OCI-LY1 (cell line): ENCODE results near the gene DLG5.

Experiments used
- CTCF ChIP-seq: fragments of 200-600 bp; sonication (generic), shearing (Covaris generic); IDR thresholded peaks from 2 replicates; pipeline ENCODE4 v1.5.1; 2017; ENCODE audit warnings: mild to moderate bottlenecking, antibody characterized with exemption, low read length, moderate library complexity, mixed read lengths
- EZH2 ChIP-seq: fragments of 200-600 bp; sonication (generic), shearing (Covaris generic); IDR thresholded peaks from 2 replicates; pipeline ENCODE4 v1.8.0; 2017; ENCODE audit warnings: borderline replicate concordance, mixed run types, mild to moderate bottlenecking, antibody characterized with exemption, low read length, moderate library complexity, mixed read lengths

GRCh38 chr10:77906951-77907421 lies 19.6 kb downstream of the DLG5 start:
- no peak for TF ChIP-seq CTCF
- no peak for TF ChIP-seq EZH2
